SK-N-SH (cell line): Measurements from ENCODE around the gene RPP21. TPM values are rescaled to one million over a fixed set of nuclear protein-coding genes. Genes with fewer than 3 reads are reported as not detected.
A peak's percentile ranks its signal among the peaks of the same experiment; 100 is the strongest.

Experiments used
- CTCF ChIA-PET: fragments of 300-600, 350-600 bp; formaldehyde crosslinking; extraction: SDS; loops from one replicate; lab custom pipeline; 2021; lab: Yijun Ruan, JAX
- POLR2A ChIA-PET: fragments of 350-600 bp; sonication (Branson Sonifier 250); formaldehyde crosslinking; extraction: SDS; loops from one replicate; lab custom pipeline; 2020; ENCODE audit warnings: antibody characterized with exemption, inconsistent platforms; lab: Yijun Ruan, JAX
- DNase-seq: peaks from one replicate; pipeline ENCODE4 v3.0.0; 2012
- H2AFZ ChIP-seq: fragments of 200-600 bp; sonication (generic); 2 replicates; pipeline ENCODE4 v1.8.1; 2016; ENCODE audit warnings: antibody characterized with exemption, mild to moderate bottlenecking, low read depth
- H3F3A ChIP-seq: fragments of 200-600 bp; sonication (generic); replicated peaks from 2 replicates; pipeline ENCODE3; 2016; ENCODE audit warnings: antibody characterized with exemption, mild to moderate bottlenecking; ENCODE audit not compliant: insufficient read depth
- H3K27ac ChIP-seq, 2 experiments: fragments of 200-500 bp in 1 of 2; fragments of 200-600 bp in 1 of 2; sonication (Bioruptor generic) in 1 of 2; sonication (generic), shearing (Covaris generic) in 1 of 2; 2 replicates each; pipeline versions ENCODE4 v1.5.1 to v1.6.1; 2014 to 2016; ENCODE audit warnings: low read depth in 2 of 2, inconsistent platforms in 1 of 2, low read length in 1 of 2, mild to moderate bottlenecking in 1 of 2, mixed read lengths in 1 of 2
- H3K27me3 ChIP-seq: fragments of 200-600 bp; sonication (generic), shearing (Covaris generic); 2 replicates; pipeline ENCODE4 v1.6.1; 2016; ENCODE audit warnings: mixed run types; ENCODE audit not compliant: insufficient read depth
- H3K36me3 ChIP-seq, 2 experiments: fragments of 200-500 bp in 1 of 2; fragments of 200-600 bp in 1 of 2; sonication (Bioruptor generic) in 1 of 2; sonication (generic) in 1 of 2; replicated peaks in 1 of 2; 2 replicates each; pipeline versions ENCODE3 to v1.5.1; 2014 to 2016; ENCODE audit warnings: low read length in 1 of 2, mild to moderate bottlenecking in 1 of 2; ENCODE audit not compliant: insufficient read depth in 2 of 2, control insufficient read depth in 1 of 2
- H3K4me1 ChIP-seq, 2 experiments: fragments of 200-500 bp in 1 of 2; fragments of 200-600 bp in 1 of 2; sonication (Bioruptor generic) in 1 of 2; sonication (generic), shearing (Covaris generic) in 1 of 2; 2 replicates each; pipeline versions ENCODE4 v1.5.1 to v1.6.1; 2014 to 2016; ENCODE audit warnings: low read depth in 1 of 2, low read length in 1 of 2, mixed run types in 1 of 2; ENCODE audit not compliant: insufficient read depth in 2 of 2, control insufficient read depth in 1 of 2
- H3K4me2 ChIP-seq: fragments of 200-600 bp; sonication (generic), shearing (Covaris generic); 2 replicates; pipeline ENCODE4 v1.6.1; 2017; ENCODE audit warnings: mixed run types
- H3K4me3 ChIP-seq, 2 experiments: fragments of 200-500 bp in 1 of 2; fragments of 200-600 bp in 1 of 2; sonication (Bioruptor generic) in 1 of 2; sonication (generic), shearing (Covaris generic) in 1 of 2; 2 replicates each; pipeline versions ENCODE4 v1.5.1 to v1.8.1; 2014 to 2016; ENCODE audit warnings: low read depth in 2 of 2, inconsistent platforms in 1 of 2, low read length in 1 of 2, mild to moderate bottlenecking in 1 of 2, mixed read lengths in 1 of 2, moderate library complexity in 1 of 2
- H3K79me2 ChIP-seq: fragments of 200-600 bp; sonication (generic); 2 replicates; pipeline ENCODE4 v1.8.1; 2017; ENCODE audit warnings: mild to moderate bottlenecking; ENCODE audit not compliant: insufficient read depth
- H3K9ac ChIP-seq: fragments of 200-600 bp; sonication (generic); 2 replicates; pipeline ENCODE4 v1.6.1; 2017; ENCODE audit warnings: mixed run types
- H3K9me2 ChIP-seq: fragments of 200-600 bp; sonication (generic); 2 replicates; pipeline ENCODE4 v1.6.1; 2017; ENCODE audit warnings: mixed run types
- H3K9me3 ChIP-seq: fragments of 200-600 bp; sonication (generic); 2 replicates; pipeline ENCODE4 v1.6.1; 2017; ENCODE audit warnings: mixed run types, mild to moderate bottlenecking, moderate library complexity
- H4K20me1 ChIP-seq: fragments of 200-600 bp; sonication (generic); 2 replicates; pipeline ENCODE4 v1.6.1; 2017; ENCODE audit warnings: mild to moderate bottlenecking, mixed run types; ENCODE audit not compliant: insufficient read depth
- EZH2phosphoT487 ChIP-seq: fragments of 200-600 bp; sonication (generic); IDR thresholded peaks from 2 replicates; pipeline ENCODE4 v1.6.1; 2017; ENCODE audit warnings: low read depth, mixed run types, mild to moderate bottlenecking, antibody characterized with exemption, moderate library complexity, borderline replicate concordance
- FOXJ3 ChIP-seq: sonication (generic); formaldehyde crosslinking; IDR thresholded peaks from 2 replicates; pipeline ENCODE4 v1.5.1; 2020; ENCODE audit warnings: mild to moderate bottlenecking, missing genetic modification reagents
- GABPA ChIP-seq: IDR thresholded peaks from 2 replicates; pipeline ENCODE4 v1.4.0; 2012; ENCODE audit warnings: low read depth, mild to moderate bottlenecking
- JUND ChIP-seq: IDR thresholded peaks from 2 replicates; pipeline ENCODE4 v1.4.0; 2012
- MEF2A ChIP-seq: IDR thresholded peaks from 2 replicates; pipeline ENCODE4 v1.4.0; 2012; ENCODE audit warnings: low read depth, borderline replicate concordance
- NFIC ChIP-seq: IDR thresholded peaks from 2 replicates; pipeline ENCODE4 v1.4.0; 2012; ENCODE audit warnings: borderline replicate concordance
- RAD21 ChIP-seq: IDR thresholded peaks from 2 replicates; pipeline ENCODE4 v1.6.1; 2012; ENCODE audit warnings: mild to moderate bottlenecking, low read length
- REST ChIP-seq: IDR thresholded peaks from 2 replicates; pipeline ENCODE4 v1.6.1; 2012; ENCODE audit warnings: mild to moderate bottlenecking, low read depth, low read length, moderate library complexity
- TEAD4 ChIP-seq: IDR thresholded peaks from 2 replicates; pipeline ENCODE4 v1.4.0; 2012; ENCODE audit warnings: mild to moderate bottlenecking, borderline replicate concordance; ENCODE audit not compliant: insufficient read depth
- USF2 ChIP-seq: fragments of 150-350 bp; IDR thresholded peaks from 2 replicates; pipeline ENCODE4 v1.6.1; 2017; ENCODE audit warnings: antibody characterized with exemption, low read length, low read depth, borderline replicate concordance
- YY1 ChIP-seq: IDR thresholded peaks from 2 replicates; pipeline ENCODE4 v1.4.0; 2012; ENCODE audit warnings: low read depth, mild to moderate bottlenecking
- WGBS: methylation state at CpG from one replicate; pipeline ENCODE4 v1.1.6; 2017; ENCODE audit warnings: low lambda C conversion rate; 5-methylcytosine and 5-hydroxymethylcytosine counted together
- polyA plus RNA-seq, 3 experiments: library from polyadenylated mRNA; depleted of rRNA; stranded (reverse); fragments of >200 nt; gene quantifications; 2 replicates each; pipeline ENCODE4 v1.2.3, GENCODE V29; 2012
- TF ChIP-seq, protein P1 (sequence below): IDR thresholded peaks from 2 replicates; pipeline ENCODE4; 2012
- TF ChIP-seq, protein P2 (sequence below): IDR thresholded peaks from 2 replicates; pipeline ENCODE4 v1.4.0; 2012; ENCODE audit warnings: low read depth, borderline replicate concordance
- TF ChIP-seq, protein P3 (sequence below): IDR thresholded peaks from 2 replicates; pipeline ENCODE4 v1.4.0; 2012; ENCODE audit warnings: low read depth

RPP21 gene
- polyA plus RNA-seq, 1 of the 3 experiments (the other 2 are of a cell fraction) = 108 TPM

GRCh38 chr6:30304002-30304401 is 41.0 kb upstream of the RPP21 start:
- ChIA-PET POLR2A (interaction anchor here (1.0 kb wide), 1 partner anchor 22 kb away, joined by 4 read pairs; the partner anchor contains the start of gene TRIM39), CTCF (no interaction called here)
- Histone ChIP-seq H4K20me1 (peaks cover 33% of the 10 kb centered on the region), H3K4me1 (no peaks in the 10 kb centered on the region), H3K79me2 (peaks cover 56% of the 10 kb centered on the region), H3K9me3 (no peaks in the 10 kb centered on the region), H3K36me3 (peaks cover 31 to 41% of the 10 kb centered on the region in 2 experiments), H3F3A (no peaks in the 10 kb centered on the region), H3K27me3 (no peaks in the 10 kb centered on the region), H3K4me3 (no peak overlapping the region), H2AFZ (no peak overlapping the region)
- WGBS = 96% methylated on average over 2 of the region's 2 CpGs
- no peak for TF ChIP-seq YY1
- TF ChIP-seq NFIC = no peak
- TF ChIP-seq, all 33 proteins: peak for 0
- Histone ChIP-seq H3K9ac (no peak overlapping the region), H3K9me2 (no peaks in the 10 kb centered on the region), H3K27ac (no peak overlapping the region), H3K4me2 (no peak overlapping the region)
- DNase-seq = no peak

DNA sequence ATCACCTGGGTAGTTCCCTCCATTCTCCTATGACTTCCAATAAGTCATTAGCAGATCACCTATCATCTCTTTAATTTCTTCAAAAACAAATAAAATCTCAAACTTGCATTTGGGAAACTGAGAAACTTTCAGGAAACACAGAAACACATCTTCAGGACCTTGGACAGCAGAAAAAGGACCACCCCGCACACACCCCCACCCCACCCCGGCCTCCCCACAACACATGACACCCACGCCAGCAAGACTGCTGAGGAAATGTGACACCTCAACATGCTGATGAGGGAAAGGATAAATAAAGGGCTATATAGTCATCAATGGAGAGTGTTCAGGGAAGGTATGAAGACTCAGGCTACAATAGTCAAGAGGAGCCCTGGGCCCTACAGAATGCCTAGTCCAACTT is 33.9 kb upstream of the RPP21 start:
- Histone ChIP-seq H3K9me3 (no peaks in the 10 kb centered on the region), H3K4me2 (no peak overlapping the region)
- peak; percentile 84 for TF ChIP-seq REST
- no peak for TF ChIP-seq GABPA
- TF ChIP-seq, protein P1, sequence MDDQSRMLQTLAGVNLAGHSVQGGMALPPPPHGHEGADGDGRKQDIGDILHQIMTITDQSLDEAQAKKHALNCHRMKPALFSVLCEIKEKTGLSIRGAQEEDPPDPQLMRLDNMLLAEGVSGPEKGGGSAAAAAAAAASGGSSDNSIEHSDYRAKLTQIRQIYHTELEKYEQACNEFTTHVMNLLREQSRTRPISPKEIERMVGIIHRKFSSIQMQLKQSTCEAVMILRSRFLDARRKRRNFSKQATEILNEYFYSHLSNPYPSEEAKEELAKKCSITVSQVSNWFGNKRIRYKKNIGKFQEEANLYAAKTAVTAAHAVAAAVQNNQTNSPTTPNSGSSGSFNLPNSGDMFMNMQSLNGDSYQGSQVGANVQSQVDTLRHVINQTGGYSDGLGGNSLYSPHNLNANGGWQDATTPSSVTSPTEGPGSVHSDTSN = no peak
- TF ChIP-seq, all 33 proteins: peak for 1
- no peak overlapping the region for H3K9ac ChIP-seq
- 100% methylated on average over 3 of the region's 3 CpGs for WGBS
- H3K36me3 ChIP-seq = peaks cover 16 to 61% of the 10 kb centered on the region in 2 experiments
- no peak for DNase-seq
- peaks cover 70% of the 10 kb centered on the region for H4K20me1 ChIP-seq
- POLR2A ChIA-PET = no interaction called here
- no peaks in the 10 kb centered on the region for H3K4me1 ChIP-seq
- no peaks in the 10 kb centered on the region for H3F3A ChIP-seq
- H3K9me2 ChIP-seq = no peaks in the 10 kb centered on the region
- H3K4me3 ChIP-seq = no peak overlapping the region
- H3K27me3 ChIP-seq = no peaks in the 10 kb centered on the region
- CTCF ChIA-PET = no interaction called here
- H2AFZ ChIP-seq = no peak overlapping the region
- peaks cover 90% of the 10 kb centered on the region for H3K79me2 ChIP-seq
- no peak overlapping the region for H3K27ac ChIP-seq

DNA sequence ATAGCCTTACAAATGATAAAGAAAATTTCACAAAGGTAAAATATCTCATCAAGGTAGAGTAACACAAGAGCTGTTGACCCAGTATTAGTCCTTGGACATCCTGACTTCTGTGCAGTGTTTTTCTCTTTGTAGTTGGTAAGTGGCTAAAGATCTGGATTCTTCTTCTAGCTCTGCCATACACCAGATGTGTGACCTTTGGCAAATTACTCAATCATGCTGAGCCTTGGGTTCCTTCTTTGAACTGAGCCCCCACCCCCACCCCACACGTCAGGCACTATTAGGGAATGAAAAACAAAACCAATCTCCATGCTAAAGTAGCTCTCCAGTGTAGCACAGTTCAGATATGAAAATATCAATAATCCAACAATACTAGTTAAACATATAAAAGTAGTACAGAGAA is 33.3 kb upstream of the RPP21 start:
- ChIA-PET POLR2A (no interaction called here), CTCF (no interaction called here)
- no peak overlapping the region for H3K4me3 ChIP-seq
- H3K79me2 ChIP-seq = peaks cover 92% of the 10 kb centered on the region
- no peaks in the 10 kb centered on the region for H3F3A ChIP-seq
- 100% methylated on average over 1 of the region's 1 CpG for WGBS
- no peaks in the 10 kb centered on the region for H3K9me3 ChIP-seq
- no peak overlapping the region for H2AFZ ChIP-seq
- peaks cover 21 to 62% of the 10 kb centered on the region in 2 experiments for H3K36me3 ChIP-seq
- H4K20me1 ChIP-seq = peaks cover 69% of the 10 kb centered on the region
- no peaks in the 10 kb centered on the region for H3K4me1 ChIP-seq
- no peaks in the 10 kb centered on the region for H3K27me3 ChIP-seq
- no peak overlapping the region for H3K27ac ChIP-seq
- H3K9me2 ChIP-seq = no peaks in the 10 kb centered on the region
- DNase-seq = no peak
- no peak overlapping the region for H3K9ac ChIP-seq
- H3K4me2 ChIP-seq = no peak overlapping the region
- TF ChIP-seq GABPA (no peak), EZH2phosphoT487 (no peak), TEAD4 (no peak), MEF2A (no peak), USF2 (no peak), RAD21 (no peak), JUND (no peak), FOXJ3 (CRISPR knock-in tag) (no peak)
- TF ChIP-seq, protein P1 = no peak
- TF ChIP-seq, protein P2, sequence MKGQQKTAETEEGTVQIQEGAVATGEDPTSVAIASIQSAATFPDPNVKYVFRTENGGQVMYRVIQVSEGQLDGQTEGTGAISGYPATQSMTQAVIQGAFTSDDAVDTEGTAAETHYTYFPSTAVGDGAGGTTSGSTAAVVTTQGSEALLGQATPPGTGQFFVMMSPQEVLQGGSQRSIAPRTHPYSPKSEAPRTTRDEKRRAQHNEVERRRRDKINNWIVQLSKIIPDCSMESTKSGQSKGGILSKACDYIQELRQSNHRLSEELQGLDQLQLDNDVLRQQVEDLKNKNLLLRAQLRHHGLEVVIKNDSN = no peak
- TF ChIP-seq, protein P3, sequence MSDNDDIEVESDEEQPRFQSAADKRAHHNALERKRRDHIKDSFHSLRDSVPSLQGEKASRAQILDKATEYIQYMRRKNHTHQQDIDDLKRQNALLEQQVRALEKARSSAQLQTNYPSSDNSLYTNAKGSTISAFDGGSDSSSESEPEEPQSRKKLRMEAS = no peak
